Osteoblast (primary cell): ENCODE results near the gene GANAB. TPM values are rescaled to one million over a fixed set of nuclear protein-coding genes. Genes with fewer than 3 reads are reported as not detected.

Experiments
- DNase-seq: peaks from one replicate; pipeline ENCODE4 v3.0.0; 2011; ENCODE audit warnings: low spot score, mixed read lengths; ENCODE audit not compliant: insufficient read length; ENCODE audit errors: missing footprints
- H2AFZ ChIP-seq: 2 replicates; pipeline ENCODE4 v1.6.0; 2011; ENCODE audit warnings: mild to moderate bottlenecking, low read length
- H3K27ac ChIP-seq: 2 replicates; pipeline ENCODE4 v1.5.1; 2011; ENCODE audit warnings: mild to moderate bottlenecking, low read depth, low read length, moderate library complexity
- H3K27me3 ChIP-seq: 2 replicates; pipeline ENCODE4 v1.6.0; 2012; ENCODE audit warnings: mild to moderate bottlenecking, control low read depth, inconsistent platforms, low read length, moderate library complexity; ENCODE audit not compliant: insufficient read depth
- H3K36me3 ChIP-seq: 2 replicates; pipeline ENCODE4 v1.5.1; 2011; ENCODE audit warnings: mild to moderate bottlenecking, low read length, control low read depth, moderate library complexity; ENCODE audit not compliant: insufficient read depth
- H3K4me1 ChIP-seq: 2 replicates; pipeline ENCODE4 v1.5.1; 2011; ENCODE audit warnings: mild to moderate bottlenecking, low read length, control low read depth, moderate library complexity; ENCODE audit not compliant: insufficient read depth
- H3K4me2 ChIP-seq: 2 replicates; pipeline ENCODE4 v1.6.0; 2011; ENCODE audit warnings: mild to moderate bottlenecking, low read length; ENCODE audit not compliant: insufficient read depth
- H3K4me3 ChIP-seq: fragments of 200-600 bp; sonication (generic); 3 replicates; pipeline ENCODE4 v1.5.1; 2012; ENCODE audit warnings: mild to moderate bottlenecking, low read length, inconsistent platforms; ENCODE audit not compliant: insufficient read depth
- H3K79me2 ChIP-seq: 2 replicates; pipeline ENCODE4 v1.6.0; 2012; ENCODE audit warnings: mild to moderate bottlenecking, low read length, control low read depth, inconsistent platforms; ENCODE audit not compliant: insufficient read depth
- H3K9me3 ChIP-seq: 2 replicates; pipeline ENCODE4 v1.5.1; 2011; ENCODE audit warnings: low read depth, low read length, control low read depth
- H4K20me1 ChIP-seq: 2 replicates; pipeline ENCODE4 v1.6.0; 2012; ENCODE audit warnings: mild to moderate bottlenecking, low read length, control low read depth; ENCODE audit not compliant: insufficient read depth
- total RNA-seq: library from RNA; depleted of rRNA; stranded (reverse); fragments of >200 nt; gene quantifications from 2 replicates; pipeline ENCODE4 v1.2.3, GENCODE V29; 2012
- TF ChIP-seq, protein P1 (sequence below): IDR thresholded peaks from 2 replicates; pipeline ENCODE4 v1.5.1; 2011; ENCODE audit warnings: mild to moderate bottlenecking, low read depth, low read length, moderate library complexity; ENCODE audit errors: extremely low read depth

GANAB gene
- total RNA-seq, 1 donor = 242 TPM

DNA sequence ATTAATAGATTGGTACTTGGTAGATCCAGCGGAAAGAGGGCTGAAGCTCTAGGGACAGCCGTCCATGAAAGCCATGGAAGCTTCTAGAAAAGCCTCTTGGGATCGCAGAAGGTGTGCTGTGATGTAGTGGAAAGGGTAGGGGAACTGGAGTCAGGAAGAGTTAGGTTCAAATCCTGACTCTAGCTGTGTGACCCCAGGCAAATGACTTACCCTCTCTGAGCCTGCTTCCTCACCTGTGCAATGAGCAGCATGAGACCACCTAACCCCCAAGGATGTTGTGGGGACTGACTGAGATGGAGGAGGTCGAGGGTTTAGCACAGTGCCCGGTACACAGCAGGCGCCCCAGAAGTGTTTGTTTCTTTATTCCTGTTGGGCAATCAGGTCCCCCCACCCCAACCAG, 36.0 kb downstream of the GANAB start:
- Histone ChIP-seq H2AFZ (no peak overlapping the region), H3K79me2 (peaks cover 11% of the 10 kb centered on the region), H3K4me3 (no peak overlapping the region), H3K27ac (no peak overlapping the region), H3K9me3 (no peaks in the 10 kb centered on the region), H3K4me2 (no peak overlapping the region), H3K27me3 (no peaks in the 10 kb centered on the region), H4K20me1 (peaks cover 2% of the 10 kb centered on the region), H3K4me1 (peaks cover 11% of the 10 kb centered on the region), H3K36me3 (peaks cover 32% of the 10 kb centered on the region)
- TF ChIP-seq, protein P1, sequence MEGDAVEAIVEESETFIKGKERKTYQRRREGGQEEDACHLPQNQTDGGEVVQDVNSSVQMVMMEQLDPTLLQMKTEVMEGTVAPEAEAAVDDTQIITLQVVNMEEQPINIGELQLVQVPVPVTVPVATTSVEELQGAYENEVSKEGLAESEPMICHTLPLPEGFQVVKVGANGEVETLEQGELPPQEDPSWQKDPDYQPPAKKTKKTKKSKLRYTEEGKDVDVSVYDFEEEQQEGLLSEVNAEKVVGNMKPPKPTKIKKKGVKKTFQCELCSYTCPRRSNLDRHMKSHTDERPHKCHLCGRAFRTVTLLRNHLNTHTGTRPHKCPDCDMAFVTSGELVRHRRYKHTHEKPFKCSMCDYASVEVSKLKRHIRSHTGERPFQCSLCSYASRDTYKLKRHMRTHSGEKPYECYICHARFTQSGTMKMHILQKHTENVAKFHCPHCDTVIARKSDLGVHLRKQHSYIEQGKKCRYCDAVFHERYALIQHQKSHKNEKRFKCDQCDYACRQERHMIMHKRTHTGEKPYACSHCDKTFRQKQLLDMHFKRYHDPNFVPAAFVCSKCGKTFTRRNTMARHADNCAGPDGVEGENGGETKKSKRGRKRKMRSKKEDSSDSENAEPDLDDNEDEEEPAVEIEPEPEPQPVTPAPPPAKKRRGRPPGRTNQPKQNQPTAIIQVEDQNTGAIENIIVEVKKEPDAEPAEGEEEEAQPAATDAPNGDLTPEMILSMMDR = no peak
- DNase-seq = no peak

DNA sequence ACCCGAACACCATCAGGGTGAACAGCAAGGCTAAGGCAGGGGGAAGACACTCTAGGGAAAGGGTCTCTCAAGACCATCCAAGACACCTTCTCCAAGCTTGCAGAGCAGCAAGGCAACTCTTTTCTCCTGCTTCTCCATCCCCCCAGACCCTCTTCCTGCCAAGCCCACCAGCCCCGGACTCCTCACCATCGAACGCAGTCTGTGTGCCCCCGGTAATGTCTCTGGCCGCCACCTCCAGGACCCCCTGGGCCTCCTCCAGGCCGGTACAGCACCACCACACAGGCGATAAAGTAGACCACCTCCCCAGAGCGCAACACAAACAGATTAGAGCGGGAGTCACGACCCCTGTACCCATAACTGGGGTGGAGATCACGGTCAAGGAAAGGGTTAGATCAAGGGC, 37.6 kb downstream of the GANAB start:
- Histone ChIP-seq H4K20me1 (peaks cover 2% of the 10 kb centered on the region), H3K27me3 (no peaks in the 10 kb centered on the region), H3K4me3 (no peak overlapping the region), H3K9me3 (no peaks in the 10 kb centered on the region), H3K79me2 (peaks cover 11% of the 10 kb centered on the region), H3K4me2 (no peak overlapping the region), H2AFZ (no peak overlapping the region), H3K4me1 (peaks cover 11% of the 10 kb centered on the region), H3K36me3 (peaks cover 41% of the 10 kb centered on the region), H3K27ac (no peak overlapping the region)
- TF ChIP-seq, protein P1 = no peak
- no peak for DNase-seq

DNA sequence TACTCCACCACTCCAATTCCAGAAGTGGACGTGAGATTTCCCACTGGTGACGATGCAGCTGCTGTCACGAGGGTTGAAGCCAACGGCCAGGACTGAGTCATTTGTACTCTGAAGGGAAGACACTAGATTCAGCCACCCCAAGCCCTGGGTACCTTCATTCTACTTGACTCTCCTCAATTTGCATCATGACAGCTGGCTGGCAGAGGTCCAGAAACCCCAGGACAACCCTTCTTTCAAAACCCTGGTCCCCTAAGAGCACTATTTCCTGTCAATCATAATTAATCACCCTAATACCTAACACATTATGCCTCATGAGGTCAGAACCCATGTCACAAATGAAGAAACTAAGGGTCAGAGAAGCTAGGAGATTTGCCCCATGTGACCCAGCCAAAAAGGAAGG, 38.7 kb downstream of the GANAB start:
- H3K27ac ChIP-seq = no peak overlapping the region
- H3K9me3 ChIP-seq = no peaks in the 10 kb centered on the region
- H3K27me3 ChIP-seq = no peaks in the 10 kb centered on the region
- DNase-seq = no peak
- H3K36me3 ChIP-seq = peaks cover 49% of the 10 kb centered on the region
- H3K4me1 ChIP-seq = peaks cover 12% of the 10 kb centered on the region
- no peak overlapping the region for H3K4me2 ChIP-seq
- no peak overlapping the region for H3K4me3 ChIP-seq
- H3K79me2 ChIP-seq = peaks cover 11% of the 10 kb centered on the region
- TF ChIP-seq, protein P1 = no peak
- H2AFZ ChIP-seq = no peak overlapping the region
- H4K20me1 ChIP-seq = peaks cover 2% of the 10 kb centered on the region

DNA sequence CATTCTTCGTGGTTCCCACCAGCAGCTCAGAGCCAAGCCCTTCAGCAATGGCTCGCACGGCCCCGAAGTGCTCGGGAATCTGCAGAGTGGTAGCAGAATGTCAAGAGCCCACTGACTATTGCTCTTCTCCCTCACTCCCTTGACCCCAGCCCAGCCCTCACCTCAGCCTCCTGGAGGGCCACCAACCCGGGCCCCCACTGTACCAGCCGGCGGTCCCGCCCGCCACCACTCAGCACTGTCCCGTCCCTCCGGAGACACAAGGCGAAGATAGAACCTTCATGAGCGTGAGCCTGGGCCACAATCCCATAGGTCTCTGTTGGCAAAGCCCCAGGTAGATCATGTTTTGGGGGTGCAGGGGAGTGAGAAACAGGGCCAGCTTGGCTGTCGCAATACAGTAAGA, 40.5 kb downstream of the GANAB start:
- peaks cover 11% of the 10 kb centered on the region for H3K79me2 ChIP-seq
- H3K36me3 ChIP-seq = peaks cover 49% of the 10 kb centered on the region
- H3K4me3 ChIP-seq = no peak overlapping the region
- H4K20me1 ChIP-seq = peaks cover 2% of the 10 kb centered on the region
- H3K27me3 ChIP-seq = no peaks in the 10 kb centered on the region
- no peaks in the 10 kb centered on the region for H3K9me3 ChIP-seq
- peaks cover 9% of the 10 kb centered on the region for H3K4me1 ChIP-seq
- H3K27ac ChIP-seq = no peak overlapping the region
- H3K4me2 ChIP-seq = no peak overlapping the region
- H2AFZ ChIP-seq = no peak overlapping the region
- TF ChIP-seq, protein P1 = no peak
- no peak for DNase-seq
